Peyer's patch (tissue), 4 donors: Measurements from ENCODE around the gene ITSN1. TPM values are rescaled to one million over a fixed set of nuclear protein-coding genes. Genes with fewer than 3 reads are reported as not detected.

Source experiments
- DNase-seq, 3 donors: peaks; one replicate each; pipeline ENCODE4 v3.0.0-alpha.2; 2017 to 2019
- H3K27ac ChIP-seq, 4 donors: fragments of 200-600 bp; sonication (generic); one replicate each; pipeline ENCODE4 v1.5.1; 2016 to 2019
- H3K27me3 ChIP-seq, 2 donors: fragments of 200-600 bp; sonication (generic); one replicate each; pipeline ENCODE4 v1.5.1; 2019
- H3K36me3 ChIP-seq, 3 donors: fragments of 200-600 bp; sonication (generic); one replicate each; pipeline ENCODE4 v1.5.1; 2016 to 2019
- H3K4me1 ChIP-seq, 4 donors: fragments of 200-600 bp; sonication (generic); one replicate each; pipeline ENCODE4 v1.5.1; 2016 to 2019
- H3K4me3 ChIP-seq, 4 donors: fragments of 200-600 bp; sonication (generic); 1 replicate in 3 of 4; 2 replicates in 1 of 4; pipeline ENCODE4 v1.5.1; 2016 to 2019; ENCODE audit warnings: mild to moderate bottlenecking in 1 of 4
- H3K9me3 ChIP-seq, 4 donors: fragments of 200-600 bp; sonication (generic); one replicate each; pipeline ENCODE4 v1.5.1; 2016 to 2019; ENCODE audit warnings: mild to moderate bottlenecking in 1 of 4
- CTCF ChIP-seq, 6 experiments: fragments of 450-650 bp in 4 of 6; fragments of 200-600 bp in 2 of 6; sonication (generic) in 1 of 6; IDR thresholded peaks; one replicate each; pipeline ENCODE4 v1.5.1; 2017 to 2019; ENCODE audit warnings: antibody characterized with exemption in 6 of 6, mild to moderate bottlenecking in 3 of 6, moderate library complexity in 1 of 6
- POLR2A ChIP-seq, 2 donors: fragments of 450-650 bp; IDR thresholded peaks; one replicate each; pipeline ENCODE4 v1.5.1; 2017; ENCODE audit warnings: antibody characterized with exemption in 2 of 2, mild to moderate bottlenecking in 2 of 2, moderate library complexity in 2 of 2
- total RNA-seq, 4 donors: library from RNA; depleted of rRNA; stranded (reverse); fragments of >200 nt; gene quantifications; one replicate each; pipeline ENCODE4 v1.1.0, GENCODE V29; 2016

The ITSN1 gene
- total RNA-seq, 4 donors from 2014 or later: 41.0 to 56.9 (median 49.5) TPM

- Histone ChIP-seq H3K36me3 (peaks cover 0 to 13% (median 0%) of the 10 kb centered on the region in 3 donors), H3K4me3 (no peak overlapping the region), H3K27me3 (no peaks in the 10 kb centered on the region), H3K9me3 (no peaks in the 10 kb centered on the region), H3K27ac (no peak overlapping the region), H3K4me1 (no peaks in the 10 kb centered on the region)
- DNase-seq: no peak
- TF ChIP-seq CTCF (IDR thresholded peaks at IDR 0.05): no peak
- no peak for TF ChIP-seq POLR2A (IDR thresholded peaks at IDR 0.05)
These were observed 197.5 kb downstream of the ITSN1 start for GRCh38 chr21:33839806-33840205.

DNA sequence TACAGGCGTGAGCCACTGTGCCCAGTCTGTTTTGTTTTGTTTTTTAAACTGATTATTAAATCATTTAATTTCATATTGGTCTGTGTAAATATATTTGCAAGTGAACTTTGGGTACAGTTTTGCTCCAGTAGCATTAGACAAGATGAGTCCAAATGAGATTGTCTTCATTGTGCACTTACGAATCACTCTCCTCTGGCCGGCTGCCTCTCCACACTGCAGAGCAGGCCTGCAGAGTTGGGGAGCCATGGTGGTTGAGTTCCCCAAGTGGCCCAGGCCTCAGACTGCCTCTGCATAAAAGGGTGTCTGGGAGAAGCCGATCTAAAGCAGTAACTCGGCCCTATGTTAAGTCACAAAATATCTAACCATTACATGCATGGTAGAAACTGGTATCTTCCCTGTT lies 198.5 kb downstream of the ITSN1 start:
- H3K36me3 ChIP-seq: peaks cover 0 to 13% (median 0%) of the 10 kb centered on the region in 3 donors
- no peak for TF ChIP-seq CTCF (IDR thresholded peaks at IDR 0.05)
- TF ChIP-seq POLR2A (IDR thresholded peaks at IDR 0.05): no peak
- H3K4me3 ChIP-seq: no peak overlapping the region
- H3K9me3 ChIP-seq: no peaks in the 10 kb centered on the region
- DNase-seq: no peak
- no peaks in the 10 kb centered on the region for H3K4me1 ChIP-seq
- no peak overlapping the region for H3K27ac ChIP-seq
- H3K27me3 ChIP-seq: no peaks in the 10 kb centered on the region

DNA sequence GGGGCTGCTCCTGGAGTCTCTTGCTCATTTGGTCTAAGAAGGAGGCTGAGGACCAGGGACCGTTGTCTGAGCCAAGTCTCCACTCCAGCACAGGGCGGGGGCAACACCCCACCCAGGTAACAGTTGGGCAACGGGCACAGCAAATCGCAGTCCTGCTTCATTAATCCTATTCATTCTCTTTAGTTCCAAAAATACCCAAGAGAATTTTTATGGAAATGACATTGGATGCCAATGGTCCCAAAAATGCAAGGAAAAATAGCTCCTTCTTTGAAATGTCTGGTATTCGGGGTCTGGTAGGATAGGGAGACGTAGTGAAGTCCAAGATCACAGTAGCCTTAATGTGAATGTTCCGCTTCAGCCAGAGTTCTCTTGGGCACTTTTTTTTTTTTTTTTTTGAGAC lies 199.3 kb downstream of the ITSN1 start:
- Histone ChIP-seq H3K9me3 (no peaks in the 10 kb centered on the region), H3K4me1 (no peaks in the 10 kb centered on the region), H3K27ac (no peak overlapping the region), H3K4me3 (no peak overlapping the region), H3K27me3 (no peaks in the 10 kb centered on the region), H3K36me3 (peaks cover 0 to 9% (median 0%) of the 10 kb centered on the region in 3 donors)
- TF ChIP-seq POLR2A (IDR thresholded peaks at IDR 0.05): no peak
- TF ChIP-seq CTCF (IDR thresholded peaks at IDR 0.05): no peak
- no peak for DNase-seq

GRCh38 chr21:33843216-33843615 lies 200.9 kb downstream of the ITSN1 start:
- Histone ChIP-seq H3K36me3 (no peaks in the 10 kb centered on the region), H3K4me3 (no peak overlapping the region), H3K27ac (no peak overlapping the region), H3K9me3 (no peaks in the 10 kb centered on the region), H3K27me3 (no peaks in the 10 kb centered on the region), H3K4me1 (no peaks in the 10 kb centered on the region)
- no peak for DNase-seq
- TF ChIP-seq CTCF (IDR thresholded peaks at IDR 0.05) (no peak), POLR2A (IDR thresholded peaks at IDR 0.05) (no peak)

DNA sequence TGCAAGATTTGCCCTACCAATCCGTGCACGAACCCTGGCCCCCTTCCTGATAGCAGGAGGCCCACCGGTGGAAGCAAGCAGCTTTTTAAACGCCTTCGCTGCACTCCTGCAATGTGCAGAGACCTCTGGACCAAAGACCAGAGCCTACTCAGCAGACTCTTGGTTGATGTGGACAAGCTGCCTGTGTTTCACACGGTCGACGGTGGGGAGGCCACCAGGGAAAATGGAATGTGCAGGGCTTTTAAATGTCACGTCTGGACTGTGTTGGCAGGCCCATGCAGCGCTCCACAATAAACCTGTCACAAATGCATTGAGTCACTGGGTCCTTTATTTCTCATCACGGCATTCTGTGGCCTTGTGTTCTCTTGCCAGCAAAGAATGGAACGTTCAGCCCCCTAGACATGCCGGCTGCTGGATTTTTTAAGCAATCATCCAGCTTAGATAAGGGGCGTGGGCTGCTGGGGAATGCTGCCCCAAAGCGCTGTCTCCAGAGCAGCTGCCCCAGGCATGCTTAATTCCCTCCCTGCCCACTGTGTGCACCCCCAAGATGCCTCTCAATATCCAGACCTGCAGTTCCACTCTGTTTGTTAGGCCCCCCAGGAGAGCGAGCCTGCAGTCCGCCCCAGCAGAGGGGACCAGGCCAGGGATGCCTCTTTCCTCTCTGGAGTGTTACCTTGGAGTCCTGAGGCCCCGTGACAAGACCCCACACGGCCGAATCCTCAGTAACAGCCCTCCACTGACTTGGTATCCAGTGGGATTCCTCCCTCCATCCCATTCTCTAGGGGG lies 202.0 kb downstream of the ITSN1 start:
- H3K27me3 ChIP-seq: no peaks in the 10 kb centered on the region
- H3K36me3 ChIP-seq: no peaks in the 10 kb centered on the region
- no peak for TF ChIP-seq POLR2A (IDR thresholded peaks at IDR 0.05)
- no peak for TF ChIP-seq CTCF (IDR thresholded peaks at IDR 0.05)
- no peak for DNase-seq
- H3K9me3 ChIP-seq: no peaks in the 10 kb centered on the region
- no peak overlapping the region for H3K27ac ChIP-seq
- H3K4me3 ChIP-seq: no peak overlapping the region
- H3K4me1 ChIP-seq: no peaks in the 10 kb centered on the region
